ENCODE results near the gene PTPRH. TPM values are rescaled to one million over a fixed set of nuclear protein-coding genes. Genes with fewer than 3 reads are reported as not detected.

PTPRH gene
- total RNA-seq, 4 donors from 2014 or later = 0.57 to 2.0 (median 1.3) TPM

DNA sequence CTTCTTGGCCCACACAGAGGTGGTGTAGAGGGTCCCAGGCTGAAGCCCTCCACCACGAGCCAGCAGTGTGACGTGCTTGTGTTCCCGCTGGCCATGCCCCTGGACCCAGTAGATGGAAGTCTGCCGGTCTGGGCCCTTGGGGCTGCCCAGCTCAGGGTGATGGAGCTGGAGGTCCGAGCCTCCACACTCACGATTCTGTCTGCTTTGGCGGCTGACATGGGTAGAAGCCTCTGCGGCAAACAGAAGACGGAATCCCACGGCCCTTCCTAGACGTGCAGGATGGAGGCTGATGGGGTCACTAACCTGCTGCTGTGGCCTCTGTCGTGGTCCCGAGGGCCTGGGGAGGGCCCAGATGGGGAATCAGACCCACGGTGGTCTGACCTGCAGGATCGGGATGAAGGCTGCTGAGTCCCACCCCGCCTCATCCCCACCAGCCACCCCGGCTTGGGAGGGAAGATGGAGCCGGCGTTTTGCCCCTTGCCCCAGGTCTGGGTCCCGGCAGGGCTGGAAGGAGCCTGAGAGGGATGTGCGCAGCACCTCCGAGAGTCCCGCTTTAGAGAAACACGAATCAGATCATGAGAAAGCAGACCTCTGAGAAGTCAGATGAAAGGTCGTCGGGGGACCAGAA, 14.9 kb upstream of the PTPRH start:
- no peak overlapping the region for H3K4me3 ChIP-seq
- no peaks in the 10 kb centered on the region for H3K27me3 ChIP-seq
- intact Hi-C loops (cut with DNase I) = no loop called here
- DNase-seq = no peak
- no peak overlapping the region for H3K27ac ChIP-seq
- H3K36me3 ChIP-seq = peaks cover 3 to 34% (median 8%) of the 10 kb centered on the region in 3 donors
- no peaks in the 10 kb centered on the region for H3K9me3 ChIP-seq
- no peaks in the 10 kb centered on the region for H3K4me1 ChIP-seq
- TF ChIP-seq POLR2A (IDR thresholded peaks at IDR 0.05) = no peak
- TF ChIP-seq, protein P1, sequence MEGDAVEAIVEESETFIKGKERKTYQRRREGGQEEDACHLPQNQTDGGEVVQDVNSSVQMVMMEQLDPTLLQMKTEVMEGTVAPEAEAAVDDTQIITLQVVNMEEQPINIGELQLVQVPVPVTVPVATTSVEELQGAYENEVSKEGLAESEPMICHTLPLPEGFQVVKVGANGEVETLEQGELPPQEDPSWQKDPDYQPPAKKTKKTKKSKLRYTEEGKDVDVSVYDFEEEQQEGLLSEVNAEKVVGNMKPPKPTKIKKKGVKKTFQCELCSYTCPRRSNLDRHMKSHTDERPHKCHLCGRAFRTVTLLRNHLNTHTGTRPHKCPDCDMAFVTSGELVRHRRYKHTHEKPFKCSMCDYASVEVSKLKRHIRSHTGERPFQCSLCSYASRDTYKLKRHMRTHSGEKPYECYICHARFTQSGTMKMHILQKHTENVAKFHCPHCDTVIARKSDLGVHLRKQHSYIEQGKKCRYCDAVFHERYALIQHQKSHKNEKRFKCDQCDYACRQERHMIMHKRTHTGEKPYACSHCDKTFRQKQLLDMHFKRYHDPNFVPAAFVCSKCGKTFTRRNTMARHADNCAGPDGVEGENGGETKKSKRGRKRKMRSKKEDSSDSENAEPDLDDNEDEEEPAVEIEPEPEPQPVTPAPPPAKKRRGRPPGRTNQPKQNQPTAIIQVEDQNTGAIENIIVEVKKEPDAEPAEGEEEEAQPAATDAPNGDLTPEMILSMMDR (IDR thresholded peaks at IDR 0.05) = no peak
- 67 to 74% methylated on average over 8 to 10 of the region's 26 CpGs for WGBS, 2 donors

- Histone ChIP-seq H3K27me3 (no peaks in the 10 kb centered on the region), H3K36me3 (peaks cover 3 to 27% (median 4%) of the 10 kb centered on the region in 3 donors), H3K4me1 (no peaks in the 10 kb centered on the region), H3K4me3 (no peak overlapping the region), H3K9me3 (no peaks in the 10 kb centered on the region), H3K27ac (no peak overlapping the region)
- no peak for TF ChIP-seq POLR2A (IDR thresholded peaks at IDR 0.05)
- no peak for DNase-seq
- WGBS, 2 donors = 77 to 84% methylated on average over 12 of the region's 17 CpGs
- intact Hi-C loops (cut with DNase I) = no loop called here
These were observed 14.2 kb upstream of the PTPRH start for GRCh38 chr19:55223291-55224037.

GRCh38 chr19:55220525-55220924, 11.2 kb upstream of the PTPRH start:
- intact Hi-C loops (cut with DNase I) = no loop called here
- no peak overlapping the region for H3K27ac ChIP-seq
- DNase-seq = no peak
- no peaks in the 10 kb centered on the region for H3K36me3 ChIP-seq
- no peak overlapping the region for H3K4me3 ChIP-seq
- no peak for TF ChIP-seq POLR2A (IDR thresholded peaks at IDR 0.05)
- TF ChIP-seq, protein P1 (IDR thresholded peaks at IDR 0.05) = no peak
- H3K4me1 ChIP-seq = peaks cover 10 to 17% (median 11%) of the 10 kb centered on the region in 3 donors
- no peaks in the 10 kb centered on the region for H3K27me3 ChIP-seq
- WGBS, 2 donors = 77 to 92% methylated on average over 6 to 7 of the region's 9 CpGs
- H3K9me3 ChIP-seq = no peaks in the 10 kb centered on the region

DNA sequence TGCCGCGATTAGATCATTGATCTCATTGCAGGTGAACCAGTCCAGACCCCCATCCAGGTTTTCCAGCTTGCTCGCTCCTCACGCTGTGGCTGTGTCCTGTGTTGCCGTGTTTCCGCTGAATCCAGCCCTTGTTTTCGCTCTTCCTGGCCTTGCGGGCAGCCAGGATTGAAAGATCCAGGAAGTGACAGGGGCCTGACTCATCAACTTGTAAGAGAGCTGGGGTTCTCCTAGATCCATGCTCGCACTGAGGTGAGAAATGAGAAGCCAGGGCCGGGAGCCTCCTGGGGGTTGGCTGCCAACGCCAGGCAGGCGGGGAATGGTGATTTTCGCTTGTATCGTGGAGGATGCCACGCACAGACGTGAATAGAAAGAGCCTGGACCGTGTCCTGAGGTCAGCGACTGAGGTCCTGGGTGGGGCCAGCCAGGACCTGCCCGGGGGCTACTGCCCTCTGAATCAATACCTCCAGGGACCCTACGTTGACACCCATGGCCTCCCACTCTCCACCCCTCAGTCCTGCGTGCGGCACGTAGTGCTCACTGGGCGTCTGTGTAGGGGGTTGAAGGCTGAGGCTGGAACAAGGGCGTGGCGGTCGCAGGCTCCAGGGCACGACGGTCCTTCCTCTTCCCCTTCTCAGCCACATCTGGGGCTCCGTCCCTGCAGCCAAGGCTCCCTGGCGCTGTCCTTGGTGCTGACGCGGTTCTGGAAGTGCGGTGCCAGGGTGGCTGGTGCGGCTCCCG, 7.3 kb upstream of the PTPRH start:
- H3K27ac ChIP-seq = peak overlapping the region; percentile 53 to 82 (median 72)
- peak overlapping the region; percentile 6 to 61 (median 37) for H3K4me3 ChIP-seq
- DNase-seq = no peak

DNA sequence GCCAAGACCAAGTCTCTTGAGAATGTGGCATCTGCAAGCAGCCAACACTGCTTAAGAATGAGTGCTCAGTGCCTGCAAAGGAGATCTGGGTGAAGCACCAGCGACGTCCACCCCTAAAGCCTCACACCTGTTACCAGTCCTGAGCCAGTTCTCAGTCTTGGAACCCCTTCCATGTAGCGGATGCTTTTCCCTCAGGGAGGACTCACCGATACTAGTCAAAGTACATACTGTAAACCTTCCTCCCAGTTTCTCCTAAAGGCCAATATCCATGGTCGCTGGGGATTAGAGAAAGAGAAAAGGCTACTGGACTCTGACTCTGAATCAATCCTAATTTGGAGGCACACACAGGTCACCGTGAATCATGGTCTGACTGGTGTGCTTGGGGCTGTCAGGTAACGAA, 4.2 kb upstream of the PTPRH start:
- no peaks in the 10 kb centered on the region for H3K36me3 ChIP-seq
- H3K4me3 ChIP-seq = no peak overlapping the region
- H3K9me3 ChIP-seq = peaks cover 0 to 10% (median 6%) of the 10 kb centered on the region in 3 donors
- WGBS, 2 donors = 80% methylated on average over 3 to 6 of the region's 7 CpGs
- H3K27ac ChIP-seq = no peak overlapping the region
- TF ChIP-seq, protein P1 (IDR thresholded peaks at IDR 0.05) = no peak
- no peak for TF ChIP-seq POLR2A (IDR thresholded peaks at IDR 0.05)
- intact Hi-C loops (cut with DNase I) = no loop called here
- peaks cover 10 to 34% (median 20%) of the 10 kb centered on the region in 3 donors for H3K4me1 ChIP-seq
- DNase-seq = no peak
- H3K27me3 ChIP-seq = peaks cover 0 to 36% (median 0%) of the 10 kb centered on the region in 4 donors

More for the DNA sequence above, 7.3 kb upstream of the PTPRH start:
- TF ChIP-seq, protein P1 (IDR thresholded peaks at IDR 0.05) = peak in 1 of 6 experiments; percentile 7
- TF ChIP-seq POLR2A (IDR thresholded peaks at IDR 0.05) = peak in 1 of 4 donors; percentile 41
- no peaks in the 10 kb centered on the region for H3K36me3 ChIP-seq
- H3K9me3 ChIP-seq = peaks cover 0 to 10% (median 6%) of the 10 kb centered on the region in 3 donors
- H3K4me1 ChIP-seq = peaks cover 10 to 17% (median 11%) of the 10 kb centered on the region in 3 donors
- intact Hi-C loops (cut with DNase I) = no loop called here
- peaks cover 0 to 29% (median 0%) of the 10 kb centered on the region in 4 donors for H3K27me3 ChIP-seq
- 12 to 13% methylated on average over 5 to 11 of the region's 36 CpGs for WGBS, 2 donors
